ENCODE measurements around the gene ODAPH.

Gene ODAPH

DNA sequence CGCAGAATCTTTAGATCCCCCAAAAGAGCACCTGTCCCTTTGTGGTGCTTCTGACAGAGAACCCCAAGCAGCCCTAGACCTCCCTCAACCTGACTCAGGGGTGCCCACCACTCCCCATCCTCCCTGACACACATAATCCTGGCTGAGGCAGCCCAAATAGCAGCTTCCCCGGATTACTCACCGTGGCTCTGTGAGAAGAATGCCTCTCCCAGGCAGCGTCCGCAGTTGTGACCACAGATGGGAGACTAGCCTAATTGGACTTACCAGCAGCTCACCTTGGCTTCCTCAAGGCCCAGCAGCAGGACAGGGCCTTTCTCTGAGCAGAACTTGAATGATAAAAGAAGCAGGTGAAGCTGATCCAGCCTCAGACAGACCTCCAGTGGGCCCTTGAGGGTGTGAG, 10.3 kb upstream of the ODAPH start:
- DNase-seq, result no peak

DNA sequence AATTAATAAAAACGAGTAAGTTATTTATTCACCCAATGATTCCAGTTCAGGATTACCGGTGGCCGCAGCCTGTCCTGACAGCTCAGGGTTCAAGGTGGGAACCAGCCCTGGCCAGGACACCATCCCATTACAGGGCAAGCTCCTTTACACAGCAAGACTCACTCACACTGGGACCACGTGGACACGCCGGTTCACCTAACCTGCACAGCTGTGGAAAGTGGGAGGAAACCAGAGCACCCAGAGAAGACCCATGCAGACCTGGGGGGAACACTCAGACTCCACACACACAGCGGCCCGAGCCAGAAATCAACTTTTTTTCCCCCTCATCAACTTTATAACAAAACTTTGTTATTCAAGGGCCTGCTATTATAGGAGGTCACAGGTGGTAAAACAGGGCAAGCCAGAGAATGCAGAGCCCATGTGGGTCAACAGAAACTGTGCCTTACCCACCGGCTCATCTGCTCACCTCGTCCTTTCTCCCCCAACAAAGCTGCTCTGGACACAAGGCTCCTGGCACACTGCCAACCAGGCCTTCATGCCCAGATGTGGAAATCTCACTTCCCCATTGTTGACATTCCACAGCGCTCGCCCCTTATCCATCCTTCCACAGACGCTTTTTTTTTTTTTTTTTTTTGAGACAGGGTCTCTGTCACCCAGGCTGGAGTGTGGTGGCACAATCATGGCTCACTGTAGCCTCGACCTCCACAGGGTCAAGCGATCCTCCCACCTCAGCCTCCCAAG, 8.0 kb upstream of the ODAPH start:
- DNase-seq, result no peak

DNA sequence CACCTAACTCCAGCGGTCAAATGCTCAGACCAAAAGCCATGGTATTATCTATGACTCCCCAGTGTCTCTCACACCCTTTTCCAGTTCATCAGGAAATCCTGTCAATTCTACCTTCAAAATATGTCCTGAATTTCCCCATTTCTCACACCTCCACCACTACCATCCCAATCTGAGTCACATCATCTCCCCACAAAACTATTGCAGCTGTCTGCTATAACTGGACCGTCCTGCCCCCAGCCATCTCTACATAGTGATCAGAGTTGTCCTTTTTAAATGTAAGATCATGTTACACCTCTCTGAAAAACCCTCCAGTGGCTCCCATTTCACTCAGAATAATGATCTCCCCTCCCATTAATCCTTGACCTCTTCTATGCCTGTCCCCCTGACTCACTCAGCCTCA, 6.8 kb upstream of the ODAPH start:
- no peak for DNase-seq

DNA sequence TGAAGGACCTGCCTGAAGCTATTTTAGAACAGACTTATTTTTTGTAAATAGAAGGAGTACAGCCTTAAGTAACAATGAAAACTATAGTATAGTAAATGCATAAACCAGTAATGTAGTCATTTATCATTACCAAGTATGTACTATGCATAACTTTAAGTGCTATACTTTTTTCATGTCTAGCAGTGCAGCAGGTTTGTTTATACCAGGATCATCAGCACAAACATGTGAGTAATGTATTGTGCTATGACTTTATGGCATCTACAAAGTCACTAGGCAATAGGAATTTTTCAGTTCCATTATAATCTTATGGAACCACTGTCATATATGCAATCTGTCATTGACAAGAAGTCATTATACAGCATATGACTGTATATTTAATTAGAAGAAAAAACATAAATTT, 3.4 kb upstream of the ODAPH start:
- no peak for DNase-seq

DNA sequence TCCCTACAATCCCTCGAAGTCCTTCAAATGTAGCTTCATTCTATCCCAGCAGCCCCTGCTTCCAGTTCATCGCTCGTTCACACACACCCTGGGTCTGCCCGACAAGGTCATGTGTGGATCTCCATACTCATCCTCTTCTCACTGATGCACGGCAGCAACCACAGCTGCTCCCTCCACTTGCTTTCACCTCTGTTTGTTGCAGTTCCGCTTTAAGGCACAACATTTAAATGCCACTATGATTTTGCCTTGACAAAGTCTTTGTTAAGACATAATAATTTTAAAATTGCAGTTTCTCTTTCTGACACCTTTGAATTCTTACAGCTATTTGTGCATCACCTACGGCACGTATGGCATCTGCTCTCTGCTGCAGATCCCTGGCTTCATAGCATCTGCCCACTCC, 1.8 kb downstream of the ODAPH start:
- no peak for DNase-seq

DNA sequence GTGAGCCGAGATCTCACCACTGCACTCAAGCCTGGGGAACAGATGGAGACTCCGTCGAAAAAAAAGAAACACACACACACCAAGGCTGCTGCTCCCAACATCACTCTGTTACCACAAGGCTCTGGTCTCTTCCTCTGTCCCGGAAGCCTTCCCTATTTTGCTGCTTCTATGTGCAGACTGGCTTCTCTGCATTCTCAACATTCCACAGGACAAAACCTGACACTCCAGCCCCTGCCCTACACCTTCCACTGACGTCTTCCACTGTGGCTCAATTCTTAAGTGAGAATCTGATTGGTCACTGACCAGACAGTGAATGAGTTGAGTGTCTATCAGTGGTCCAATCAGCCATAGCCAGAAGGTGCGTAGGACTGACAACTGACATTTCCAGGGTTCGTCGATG, 5.9 kb downstream of the ODAPH start:
- no peak for DNase-seq

DNA sequence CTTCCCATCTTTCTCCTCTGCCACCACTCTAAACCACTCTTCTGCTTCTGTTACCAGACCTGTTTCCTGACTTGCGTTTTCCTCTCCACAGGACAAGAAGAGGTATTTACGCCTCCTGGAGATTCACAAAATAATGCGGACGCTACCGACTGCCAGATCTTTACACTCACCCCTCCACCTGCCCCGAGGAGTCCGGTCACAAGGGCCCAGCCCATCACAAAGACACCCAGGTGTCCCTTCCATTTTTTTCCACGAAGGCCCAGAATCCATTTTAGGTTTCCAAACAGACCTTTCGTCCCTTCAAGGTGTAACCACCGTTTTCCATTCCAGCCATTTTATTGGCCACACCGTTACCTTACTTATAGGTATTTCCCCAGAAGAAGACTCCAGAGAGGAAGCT, 8.2 kb downstream of the ODAPH start:
- no peak for DNase-seq

DNA sequence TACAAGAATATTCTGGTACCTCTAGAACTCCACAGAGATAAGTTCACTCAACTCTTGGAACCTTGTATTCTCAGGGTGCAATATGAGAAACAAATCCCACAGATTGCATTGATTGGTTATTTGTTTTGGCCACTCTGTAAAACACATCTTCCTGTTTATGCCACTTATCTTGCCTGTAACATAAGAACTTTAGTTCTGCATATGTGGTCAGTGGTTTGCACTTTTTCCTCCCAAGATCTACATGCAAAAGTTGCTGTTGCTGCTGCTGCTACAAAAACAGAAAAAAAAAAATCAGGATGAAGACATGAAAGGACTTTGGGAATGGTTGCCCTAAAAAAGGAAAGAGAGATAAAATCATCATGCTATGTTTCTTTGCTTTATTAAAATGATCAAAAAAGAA, 9.6 kb downstream of the ODAPH start:
- DNase-seq, result no peak

DNA sequence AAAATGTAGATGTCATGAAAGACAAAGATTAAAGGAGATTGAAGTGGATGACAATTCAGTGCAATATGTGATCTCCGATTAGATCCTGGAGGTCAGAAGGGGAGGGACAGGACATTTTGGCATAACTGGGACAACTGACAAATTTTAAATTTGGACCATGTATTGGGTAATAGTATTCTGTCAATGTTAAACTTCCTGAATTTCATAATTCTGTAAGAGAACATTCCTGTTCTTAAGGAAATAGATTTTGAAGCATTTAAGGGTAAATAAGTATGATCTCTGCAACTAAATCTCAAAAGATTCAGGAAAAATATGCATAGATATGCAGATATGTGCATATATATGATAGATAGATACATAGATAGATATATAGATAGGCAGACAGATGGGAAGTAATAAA, 11.0 kb downstream of the ODAPH start:
- DNase-seq, result no peak

DNA sequence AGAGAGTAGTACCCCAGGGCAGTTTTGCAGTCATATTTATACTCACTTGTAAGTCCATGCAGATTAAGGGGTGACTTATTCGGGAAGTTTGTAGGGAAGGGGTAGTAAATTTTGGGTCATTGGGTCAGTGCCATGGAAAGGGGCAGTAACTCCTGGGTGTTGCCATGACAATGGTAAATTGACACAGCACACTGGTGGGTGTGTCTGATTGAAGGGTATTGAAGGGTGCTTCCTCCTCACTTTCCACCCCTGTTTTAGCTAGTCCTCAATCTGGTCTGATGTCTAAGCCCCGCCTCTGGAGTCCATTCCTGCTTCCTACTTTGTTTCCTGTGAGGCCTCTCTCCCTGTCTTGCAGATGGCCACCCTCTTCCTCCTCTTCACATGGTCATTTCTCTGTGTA, 11.9 kb downstream of the ODAPH start:
- no peak for DNase-seq

DNA sequence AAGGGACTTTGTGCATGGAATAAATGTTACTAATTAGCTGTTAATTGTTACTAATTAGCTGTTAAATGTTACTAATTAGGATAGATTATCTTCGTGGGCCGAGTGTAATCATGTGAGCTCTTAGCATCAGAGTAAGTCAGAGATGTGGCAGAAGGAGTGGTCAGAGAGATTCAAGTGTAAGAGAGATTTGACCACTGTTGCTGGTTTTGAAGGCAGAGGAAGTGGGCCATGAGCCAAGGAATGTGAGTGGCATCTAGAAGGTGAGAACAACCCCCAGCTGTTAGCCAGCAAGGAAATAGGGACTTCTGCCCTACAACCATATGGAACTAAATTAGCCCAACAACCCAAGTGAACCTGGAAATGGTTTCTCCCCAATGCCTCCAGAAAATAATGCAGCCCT, 28.2 kb downstream of the ODAPH start:
- no peak for DNase-seq

DNA sequence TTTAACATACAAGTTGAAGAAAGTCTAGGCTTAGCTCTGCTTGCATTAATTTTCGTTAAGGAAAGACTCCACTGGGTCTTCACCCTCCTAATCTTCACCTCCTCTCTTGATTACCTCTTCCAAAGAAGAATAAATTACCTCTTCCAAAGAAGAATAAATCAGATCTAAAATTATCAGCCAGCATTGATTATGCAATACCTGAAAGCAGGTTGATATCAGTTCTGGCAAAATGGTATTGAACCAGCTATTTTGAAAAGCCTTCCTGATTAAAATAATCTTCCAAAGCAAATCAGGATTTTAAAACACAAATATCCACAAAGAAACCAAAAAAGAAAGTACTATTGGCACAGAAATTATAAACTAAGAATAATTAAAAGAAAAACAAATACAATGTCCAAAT, 37.5 kb downstream of the ODAPH start:
- DNase-seq, result no peak

DNA sequence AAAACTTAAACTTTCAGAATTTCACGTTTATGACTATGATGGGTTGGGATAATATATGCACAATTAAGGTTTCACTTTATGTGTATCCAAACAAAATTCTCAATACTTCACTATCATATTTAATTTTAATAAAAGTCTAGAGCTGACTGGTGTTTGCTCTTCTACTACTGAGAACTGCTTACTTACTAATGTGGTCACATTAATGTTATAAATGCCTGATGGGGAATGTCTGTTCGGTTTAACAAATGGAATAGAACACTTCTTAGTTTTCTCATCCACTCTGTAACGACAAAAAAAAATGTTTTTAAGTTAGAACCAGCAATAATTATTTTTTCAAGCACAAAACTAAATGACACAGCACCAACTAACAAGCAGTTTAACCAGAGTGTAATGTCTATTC, 40.2 kb downstream of the ODAPH start:
- no peak for DNase-seq

DNA sequence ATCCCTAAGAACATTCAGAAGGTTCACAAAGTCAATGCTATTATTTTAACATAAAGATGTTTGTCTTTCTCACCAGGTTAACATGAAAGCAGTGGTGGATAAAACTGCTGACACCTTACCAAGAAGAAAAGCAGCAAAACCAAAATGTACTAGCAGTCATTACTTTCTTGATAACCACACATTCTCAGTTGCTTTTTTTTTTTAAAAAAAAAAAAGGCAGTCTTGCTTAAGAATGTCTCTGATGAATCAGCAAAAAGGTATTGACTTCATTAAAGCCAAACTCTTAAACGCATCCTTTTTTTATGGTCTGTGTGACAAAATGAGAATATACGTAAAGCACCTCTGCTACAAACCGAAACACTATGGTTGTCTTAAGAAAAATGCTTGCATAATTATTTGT, 42.5 kb downstream of the ODAPH start:
- no peak for DNase-seq

DNA sequence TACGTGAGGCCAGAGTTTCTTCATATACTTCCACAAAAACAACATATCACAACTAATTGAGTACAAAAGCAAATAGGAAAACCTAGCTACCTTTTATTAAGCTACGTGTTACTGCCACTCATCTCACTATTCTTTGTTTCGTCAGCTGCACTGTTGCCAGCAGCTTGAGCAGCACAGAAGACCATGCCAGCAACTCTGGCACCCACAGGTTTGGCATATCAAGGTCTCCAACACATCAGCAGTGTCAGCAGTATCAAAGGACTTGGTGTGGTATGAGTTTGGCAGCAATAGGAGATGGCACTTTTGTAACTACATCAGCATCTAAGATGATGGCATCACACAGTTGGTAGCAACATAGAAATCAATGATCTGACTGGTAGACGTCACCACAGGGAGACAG, 43.8 kb downstream of the ODAPH start:
- no peak for DNase-seq

DNA sequence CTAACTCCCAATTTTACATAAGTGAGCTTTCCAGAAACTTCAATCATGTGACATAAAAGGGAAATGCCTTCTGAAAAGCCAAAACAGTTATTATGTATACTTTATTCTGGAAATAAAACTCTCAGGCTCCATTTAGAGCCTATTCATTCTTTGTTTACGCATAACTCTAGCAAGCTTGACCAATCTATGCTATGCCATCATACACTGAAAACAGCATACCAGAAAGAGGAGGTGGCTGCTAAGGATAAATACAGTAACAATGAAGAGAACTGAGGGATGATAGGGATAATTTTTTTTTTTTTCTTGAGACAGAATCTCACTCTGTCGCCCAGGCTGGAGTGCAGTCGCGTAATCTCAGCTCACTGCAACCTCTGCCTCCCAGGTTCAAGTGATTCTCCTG, 50.1 kb downstream of the ODAPH start:
- no peak for DNase-seq

DNA sequence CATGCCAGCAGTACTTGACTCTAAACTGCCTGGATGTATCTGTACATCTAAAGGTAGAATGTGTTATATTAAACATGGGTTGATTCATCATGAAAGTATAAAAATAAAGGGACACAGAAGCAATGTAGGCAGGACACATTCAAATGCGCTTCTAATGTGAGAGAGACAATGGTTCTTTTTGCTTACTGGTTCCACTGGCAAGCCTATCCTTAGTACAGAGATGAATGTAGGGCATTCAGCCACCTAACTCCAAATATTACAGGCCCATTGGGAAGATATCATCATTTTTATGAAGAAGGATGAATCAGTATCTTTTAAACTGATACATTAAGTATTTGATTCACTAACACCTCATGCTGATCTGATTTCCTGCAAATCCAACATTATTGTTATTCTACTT, 56.4 kb downstream of the ODAPH start:
- no peak for DNase-seq
